ENCODE data around the gene PLEKHH2. TPM values are rescaled to one million over a fixed set of nuclear protein-coding genes. Genes with fewer than 3 reads are reported as not detected.

PLEKHH2 gene
- total RNA-seq, 4 donors from 2014 or later: 18.9 to 37.4 (median 25.1) TPM

DNA sequence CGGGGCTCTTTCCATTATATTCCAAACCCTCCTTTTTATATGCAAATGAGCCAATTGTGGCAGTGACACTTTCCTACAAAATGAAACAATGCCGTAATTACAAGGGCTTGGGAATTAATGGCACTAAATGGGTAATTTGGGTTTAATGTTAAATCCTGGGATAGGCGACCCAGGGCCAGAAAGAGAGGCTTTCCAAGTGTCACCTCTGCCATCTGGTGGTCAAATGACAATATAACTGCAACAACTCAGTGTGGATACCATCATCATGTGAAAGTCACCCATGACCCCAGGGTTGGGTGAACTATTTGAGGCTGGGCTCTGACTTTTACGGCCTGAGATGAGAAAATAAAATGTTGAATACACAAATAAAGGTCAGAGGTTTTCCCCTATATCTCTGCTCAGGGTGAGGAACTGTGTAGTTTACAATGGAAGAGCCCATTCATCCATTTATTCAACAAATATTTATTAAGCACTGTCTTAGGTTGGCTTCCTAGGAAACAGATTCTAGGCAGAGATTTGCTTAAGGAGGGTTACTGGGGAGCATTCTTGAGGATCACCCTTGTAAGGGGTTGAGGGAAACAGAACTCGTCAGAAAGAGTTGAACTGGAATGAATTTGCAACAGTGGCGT is 27.7 kb upstream of the PLEKHH2 start:
- Histone ChIP-seq H3K9me3 (no peaks in the 10 kb centered on the region), H3K27ac (no peak overlapping the region), H3K27me3 (no peaks in the 10 kb centered on the region), H3K4me3 (no peak overlapping the region), H3K4me1 (peaks cover 0 to 9% (median 0%) of the 10 kb centered on the region in 3 donors), H3K36me3 (no peaks in the 10 kb centered on the region)
- WGBS, 2 donors (ENCODE audit: low coverage in 1 of 2): 36 to 60% methylated on average over 3 to 5 of the region's 6 CpGs
- peak; percentile 44 for ATAC-seq
- TF ChIP-seq, protein P1, sequence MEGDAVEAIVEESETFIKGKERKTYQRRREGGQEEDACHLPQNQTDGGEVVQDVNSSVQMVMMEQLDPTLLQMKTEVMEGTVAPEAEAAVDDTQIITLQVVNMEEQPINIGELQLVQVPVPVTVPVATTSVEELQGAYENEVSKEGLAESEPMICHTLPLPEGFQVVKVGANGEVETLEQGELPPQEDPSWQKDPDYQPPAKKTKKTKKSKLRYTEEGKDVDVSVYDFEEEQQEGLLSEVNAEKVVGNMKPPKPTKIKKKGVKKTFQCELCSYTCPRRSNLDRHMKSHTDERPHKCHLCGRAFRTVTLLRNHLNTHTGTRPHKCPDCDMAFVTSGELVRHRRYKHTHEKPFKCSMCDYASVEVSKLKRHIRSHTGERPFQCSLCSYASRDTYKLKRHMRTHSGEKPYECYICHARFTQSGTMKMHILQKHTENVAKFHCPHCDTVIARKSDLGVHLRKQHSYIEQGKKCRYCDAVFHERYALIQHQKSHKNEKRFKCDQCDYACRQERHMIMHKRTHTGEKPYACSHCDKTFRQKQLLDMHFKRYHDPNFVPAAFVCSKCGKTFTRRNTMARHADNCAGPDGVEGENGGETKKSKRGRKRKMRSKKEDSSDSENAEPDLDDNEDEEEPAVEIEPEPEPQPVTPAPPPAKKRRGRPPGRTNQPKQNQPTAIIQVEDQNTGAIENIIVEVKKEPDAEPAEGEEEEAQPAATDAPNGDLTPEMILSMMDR (IDR thresholded peaks at IDR 0.05): peak; percentile 57 to 69 (median 68)
- TF ChIP-seq POLR2AphosphoS5 (IDR thresholded peaks at IDR 0.05) (no peak), EP300 (IDR thresholded peaks at IDR 0.05) (no peak)

DNA sequence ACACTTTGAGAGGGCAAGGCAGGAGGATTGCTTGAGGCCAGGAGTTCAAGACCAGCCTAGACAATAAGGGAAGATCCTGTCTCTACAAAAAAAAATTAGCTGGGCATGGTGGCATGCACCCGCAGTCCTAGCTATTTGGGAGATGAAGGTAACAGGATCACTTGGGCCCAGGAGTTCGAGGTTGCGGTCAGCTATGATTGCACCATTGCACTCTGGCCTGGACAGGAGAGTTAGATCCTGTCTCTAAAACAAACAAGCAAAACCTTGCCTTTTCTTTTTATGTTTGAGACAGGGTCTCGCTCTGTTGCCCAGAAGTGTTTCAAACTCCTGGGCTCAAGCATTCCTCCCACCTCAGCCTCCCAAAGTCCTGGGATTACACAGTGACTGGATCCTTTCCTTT is 26.7 kb upstream of the PLEKHH2 start:
- Histone ChIP-seq H3K9me3 (no peaks in the 10 kb centered on the region), H3K4me3 (no peak overlapping the region), H3K4me1 (peaks cover 0 to 9% (median 0%) of the 10 kb centered on the region in 3 donors), H3K36me3 (no peaks in the 10 kb centered on the region), H3K27ac (no peak overlapping the region), H3K27me3 (no peaks in the 10 kb centered on the region)
- TF ChIP-seq, protein P1 (IDR thresholded peaks at IDR 0.05): no peak
- TF ChIP-seq POLR2AphosphoS5 (IDR thresholded peaks at IDR 0.05) (no peak), POLR2A (IDR thresholded peaks at IDR 0.05) (no peak), EP300 (IDR thresholded peaks at IDR 0.05) (no peak)
- ATAC-seq: no peak
- 87 to 89% methylated on average over 4 of the region's 4 CpGs for WGBS, 2 donors (ENCODE audit: low coverage in 1 of 2)

DNA sequence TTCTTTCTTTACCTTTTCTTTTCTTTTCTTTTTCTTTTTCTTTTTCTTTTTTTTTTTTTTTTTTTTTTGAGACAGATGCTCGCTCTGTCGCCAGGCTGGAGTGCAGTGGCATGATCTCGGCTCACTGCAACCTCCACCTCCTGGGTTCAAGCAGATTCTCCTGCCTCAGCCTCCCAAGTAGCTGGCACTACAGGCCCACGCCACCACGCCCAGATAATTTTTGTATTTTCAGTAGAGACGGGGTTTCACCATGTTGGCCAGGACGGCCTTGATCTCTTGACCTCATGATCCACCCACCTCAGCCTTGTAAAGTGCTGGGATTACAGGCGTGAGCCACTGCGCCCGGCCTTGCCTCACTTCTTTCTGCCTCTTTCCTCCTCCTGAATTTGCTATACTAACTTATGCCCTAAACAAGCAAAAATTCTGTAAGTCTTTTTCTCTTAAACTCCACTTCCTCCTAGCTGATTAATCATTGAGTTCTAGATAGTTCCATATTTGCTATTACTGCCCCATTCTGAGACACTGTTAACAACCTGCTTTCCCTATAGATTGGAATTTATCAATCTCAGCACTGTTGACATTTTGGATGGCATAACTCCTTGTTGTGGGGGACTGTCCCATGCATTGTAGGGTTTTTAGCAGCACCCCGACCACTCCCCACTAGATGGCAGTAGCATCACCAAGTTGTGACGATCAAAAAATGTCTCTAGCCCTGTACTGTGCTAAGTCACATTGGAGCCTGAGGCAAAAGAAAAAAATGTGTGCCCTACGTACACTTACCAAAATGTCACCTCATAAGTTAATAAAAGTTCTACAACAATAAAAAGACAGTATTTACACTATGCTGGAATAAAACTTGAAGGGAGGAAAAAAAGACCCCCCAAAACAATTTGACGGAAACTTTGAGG is 24.8 kb upstream of the PLEKHH2 start:
- no peak for TF ChIP-seq POLR2A (IDR thresholded peaks at IDR 0.05)
- TF ChIP-seq, protein P1 (IDR thresholded peaks at IDR 0.05): peak; percentile 68 to 83 (median 76)
- WGBS, 2 donors (ENCODE audit: low coverage in 1 of 2): 49 to 80% methylated on average over 2 to 9 of the region's 14 CpGs
- no peaks in the 10 kb centered on the region for H3K27me3 ChIP-seq
- H3K27ac ChIP-seq: no peak overlapping the region
- peaks cover 0 to 9% (median 0%) of the 10 kb centered on the region in 3 donors for H3K4me1 ChIP-seq
- no peak overlapping the region for H3K4me3 ChIP-seq
- H3K36me3 ChIP-seq: no peaks in the 10 kb centered on the region
- ATAC-seq: peak; percentile 84
- H3K9me3 ChIP-seq: no peaks in the 10 kb centered on the region

DNA sequence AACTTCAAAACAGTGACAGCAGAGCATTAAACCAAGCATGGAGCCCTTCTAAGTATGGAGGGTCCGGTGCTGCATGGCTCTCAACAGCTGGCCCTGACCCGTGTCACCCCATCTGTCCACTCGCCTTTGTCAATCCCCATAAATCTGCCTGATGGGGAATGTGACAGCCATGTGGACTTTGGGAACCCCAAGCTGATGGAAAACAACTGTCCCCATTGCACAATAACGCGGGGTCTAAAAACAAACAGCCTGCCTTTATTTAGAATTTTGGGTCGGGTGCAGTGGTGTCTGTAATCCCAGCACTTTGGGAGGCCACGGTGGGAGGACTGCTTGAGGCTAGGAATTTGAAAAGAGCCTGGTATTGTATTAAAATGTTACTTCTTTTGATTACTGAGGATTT is 24.1 kb upstream of the PLEKHH2 start:
- Histone ChIP-seq H3K27me3 (no peaks in the 10 kb centered on the region), H3K36me3 (no peaks in the 10 kb centered on the region), H3K4me3 (no peak overlapping the region), H3K27ac (no peak overlapping the region), H3K4me1 (peaks cover 0 to 9% (median 0%) of the 10 kb centered on the region in 3 donors), H3K9me3 (no peaks in the 10 kb centered on the region)
- WGBS, 2 donors (ENCODE audit: low coverage in 1 of 2): 41 to 88% methylated on average over 4 to 5 of the region's 7 CpGs
- peak; percentile 27 for ATAC-seq
- TF ChIP-seq POLR2AphosphoS5 (IDR thresholded peaks at IDR 0.05): no peak
- TF ChIP-seq EP300 (IDR thresholded peaks at IDR 0.05): no peak
- TF ChIP-seq, protein P1 (IDR thresholded peaks at IDR 0.05): no peak
- TF ChIP-seq POLR2A (IDR thresholded peaks at IDR 0.05): no peak

Measured in gastroesophageal sphincter (tissue), 4 donors.